GM04504 (cell line): ENCODE data around the gene TRIM65.
"Not testable (repeated sequence)": the region's sequence is repeated elsewhere in the genome, so short reads cannot be mapped to it uniquely, and the experiment has no call there.

Experiments used
- DNase-seq: peaks from one replicate; pipeline ENCODE4 v3.0.0-alpha.2; 2012; ENCODE audit warnings: low read depth

TRIM65 gene

DNA sequence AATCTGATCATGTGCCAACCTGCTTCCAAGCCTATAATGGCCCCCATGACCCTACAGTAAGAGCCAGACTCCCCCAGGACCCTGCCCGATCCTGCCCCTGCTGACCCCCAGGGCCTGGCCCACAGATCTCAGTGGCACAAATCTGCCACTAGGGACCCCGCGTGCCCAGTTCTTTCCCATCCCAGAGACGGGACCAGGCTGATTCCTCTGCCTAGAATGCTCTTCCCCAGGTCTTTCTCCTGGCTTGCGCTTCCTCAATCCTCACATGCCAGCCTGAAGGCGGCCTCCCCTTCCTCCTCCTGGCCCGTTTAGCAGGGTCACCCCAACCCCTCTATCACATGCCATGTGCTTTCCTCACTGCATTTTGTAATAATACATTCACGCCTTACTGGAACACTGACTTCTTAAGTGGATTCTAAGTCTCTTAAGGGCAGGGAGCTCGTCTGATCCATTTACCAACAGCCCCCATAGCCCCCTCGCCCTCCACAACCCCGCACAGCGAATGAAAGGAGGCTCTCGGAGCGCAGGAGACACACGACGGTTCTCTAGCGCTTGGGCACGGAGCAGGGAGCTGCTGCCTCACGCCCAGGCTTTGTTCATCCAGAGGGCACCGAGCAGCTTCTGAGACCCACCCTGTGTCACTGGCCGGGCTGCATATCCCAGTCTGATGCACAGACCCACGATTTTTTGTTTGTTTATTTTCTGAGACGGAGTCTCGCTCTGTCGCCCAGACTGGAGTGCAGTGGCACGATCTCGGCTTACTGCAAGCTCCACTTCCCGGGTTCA, 1.2 kb downstream of the TRIM65 start:
- DNase-seq = no peak

DNA sequence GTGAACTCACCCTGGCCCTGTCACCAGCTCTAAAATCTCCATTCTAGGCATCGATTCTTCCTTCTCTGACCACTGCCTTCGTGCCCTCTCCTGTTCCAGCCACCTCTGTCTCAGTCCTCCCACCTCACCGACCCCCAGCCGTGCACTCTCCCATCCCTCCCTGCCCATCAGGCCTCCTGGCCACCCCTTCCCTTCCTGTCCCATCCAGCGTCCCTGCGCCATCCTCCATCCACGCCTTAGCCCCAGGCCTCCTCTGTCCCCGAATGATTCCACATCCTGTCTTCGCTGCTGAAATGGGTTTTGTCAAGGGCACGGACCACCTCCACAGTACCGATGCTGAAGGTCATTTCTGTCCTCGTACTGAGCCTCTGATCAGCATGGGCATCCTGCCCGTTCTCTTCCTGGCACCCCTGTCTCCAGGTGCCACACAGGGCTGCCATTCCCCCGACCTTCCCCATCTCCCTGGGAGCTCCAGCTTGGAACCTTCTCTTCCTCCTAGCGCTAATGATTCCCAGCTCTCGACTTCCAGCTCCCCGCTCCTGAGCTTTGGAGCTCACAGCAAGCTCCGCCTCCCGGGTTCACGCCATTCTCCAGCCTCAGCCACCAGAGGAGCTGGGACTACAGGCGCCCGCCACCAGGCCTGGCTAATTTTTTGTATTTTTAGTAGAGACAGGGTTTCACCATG, 2.6 kb downstream of the TRIM65 start:
- no peak for DNase-seq

DNA sequence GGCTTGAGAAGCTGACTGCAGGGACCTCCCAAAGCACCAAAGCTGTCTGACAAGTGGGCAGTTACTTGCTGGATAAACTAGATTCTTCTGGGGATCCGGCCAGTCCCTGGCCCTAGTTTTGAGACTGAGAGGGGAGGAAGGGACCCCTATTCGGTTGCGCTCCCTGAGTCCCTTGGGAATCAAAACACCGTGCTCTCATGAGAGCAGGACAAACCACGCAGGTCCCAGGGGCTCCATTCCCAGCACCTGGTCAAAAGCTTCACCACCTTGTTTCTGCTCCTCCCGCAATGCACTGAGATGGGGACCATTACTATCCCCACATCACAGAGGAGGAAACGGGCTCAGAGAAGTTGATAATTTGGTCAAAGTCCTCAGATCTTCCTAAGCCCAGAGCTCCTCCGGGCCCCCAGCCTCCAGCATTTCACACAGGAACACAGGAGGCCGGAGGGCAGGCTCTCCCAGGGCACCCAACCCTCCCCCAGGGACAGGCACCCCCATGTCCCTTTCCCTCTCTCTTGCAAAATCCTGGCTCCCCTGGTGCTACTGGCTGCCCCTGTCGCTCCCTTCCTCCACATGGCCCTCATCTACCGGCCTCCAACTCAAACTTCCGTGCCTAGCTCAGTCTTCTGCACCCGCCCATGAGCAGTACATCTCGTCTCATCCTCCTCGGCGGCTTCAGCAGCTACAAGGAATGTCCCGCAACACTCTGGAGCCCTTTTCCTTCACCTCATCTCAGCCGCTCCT, 3.3 kb downstream of the TRIM65 start:
- DNase-seq = no peak

DNA sequence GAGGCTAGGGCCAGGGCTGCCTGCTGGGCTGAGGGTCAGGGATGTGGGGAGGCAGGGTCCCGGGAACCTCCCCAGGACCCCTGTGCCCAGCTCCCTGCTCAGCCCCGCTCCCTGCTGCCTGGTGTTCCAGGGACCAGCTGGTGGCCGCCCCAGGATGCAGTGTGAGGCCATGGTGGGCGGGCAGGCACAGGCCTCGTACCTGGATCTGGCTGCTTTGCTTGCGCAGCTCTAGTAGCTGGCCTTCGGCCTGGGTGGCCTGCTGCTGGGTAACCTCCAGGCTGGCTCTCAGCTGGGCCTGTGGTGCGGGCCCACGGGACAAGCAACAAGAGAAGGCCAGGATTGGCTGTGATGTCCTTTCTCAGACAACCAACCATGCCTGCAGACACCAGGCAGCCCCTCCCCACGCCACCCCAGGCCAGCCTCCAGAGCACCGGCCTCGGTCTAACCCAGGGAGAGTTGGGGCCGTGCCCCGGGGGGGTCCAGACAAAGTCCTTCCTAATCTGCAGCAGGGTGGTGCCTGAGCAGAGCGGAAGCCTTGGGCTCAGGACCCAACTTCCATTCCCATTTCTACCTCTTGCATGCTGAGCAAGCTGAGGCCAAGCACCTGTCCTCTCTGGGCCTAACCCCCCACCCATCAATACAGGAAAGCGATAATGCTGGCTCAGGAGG, 4.1 kb downstream of the TRIM65 start:
- no peak for DNase-seq

DNA sequence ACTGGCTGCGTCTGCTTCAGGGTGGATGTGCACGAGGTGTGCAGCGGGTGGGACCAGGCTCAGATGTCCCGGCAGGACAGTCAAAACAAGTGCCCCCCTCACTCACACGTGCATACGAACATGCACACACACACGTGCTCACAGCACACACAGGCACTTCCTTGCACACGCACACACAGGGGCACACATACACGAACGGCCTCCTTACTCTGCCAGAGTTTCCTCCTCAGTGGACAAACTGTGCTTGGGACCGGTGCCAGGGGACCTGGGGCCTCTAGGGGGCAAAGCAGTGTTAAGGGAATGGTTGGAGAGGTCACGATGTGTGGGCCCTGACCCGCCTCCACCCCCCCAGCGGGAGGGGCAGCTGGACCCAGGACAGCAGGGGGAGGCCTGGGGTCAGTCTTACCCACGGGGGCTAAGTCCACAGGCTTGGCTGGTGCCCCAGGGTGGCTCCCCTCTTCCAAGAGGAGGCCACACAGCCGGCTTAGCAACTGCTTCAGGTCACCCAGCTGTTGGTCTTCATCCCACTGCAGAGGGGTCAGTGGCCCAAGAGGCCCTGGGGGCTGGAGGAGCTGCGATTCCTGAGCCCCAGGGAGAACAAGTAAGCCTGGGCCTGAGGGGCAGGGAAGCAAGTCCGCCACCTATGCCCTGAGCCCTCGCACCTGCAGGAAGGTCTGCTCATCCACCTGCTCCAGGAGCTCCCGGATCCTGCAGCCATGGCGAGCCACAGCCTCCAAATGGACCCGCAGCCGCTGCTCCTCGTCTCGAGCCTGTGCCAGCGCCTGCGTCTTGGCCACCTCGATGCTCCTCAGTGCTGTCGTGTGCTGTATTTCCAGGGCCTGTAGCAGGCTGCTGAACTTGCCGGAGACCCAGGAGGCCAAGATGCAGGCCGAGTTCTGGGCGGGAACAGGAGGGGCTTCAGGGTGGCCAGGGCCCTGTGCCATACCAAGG, 4.9 kb downstream of the TRIM65 start:
- no peak for DNase-seq

DNA sequence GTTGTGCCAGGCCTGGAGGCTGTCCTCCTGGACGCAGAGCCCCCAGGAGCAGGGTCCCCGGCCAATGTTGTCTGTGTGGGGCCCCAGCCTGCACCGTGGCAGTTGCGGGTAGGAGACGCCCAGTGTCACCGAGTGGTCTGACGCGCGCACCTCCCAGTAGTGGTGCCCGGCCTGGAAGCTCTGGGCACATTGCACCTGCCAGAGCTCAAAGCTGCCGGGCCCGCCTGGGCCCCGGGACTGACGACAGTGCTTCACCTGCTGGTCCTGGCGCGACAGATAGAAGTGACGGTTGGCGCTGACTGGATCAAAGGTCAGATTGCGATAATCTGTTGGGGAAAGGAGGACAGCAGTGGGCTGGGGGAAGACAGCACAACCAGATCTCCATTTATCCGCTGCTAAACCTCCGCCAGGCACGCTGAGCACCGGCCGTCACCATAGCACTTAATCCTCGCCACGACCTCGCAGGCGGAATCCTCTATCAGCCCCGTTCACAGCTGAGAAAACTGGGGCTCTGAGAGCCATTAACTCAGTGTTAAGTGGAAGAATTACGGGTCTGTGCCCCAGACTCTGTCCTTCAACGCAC, 5.6 kb downstream of the TRIM65 start:
- DNase-seq = no peak

DNA sequence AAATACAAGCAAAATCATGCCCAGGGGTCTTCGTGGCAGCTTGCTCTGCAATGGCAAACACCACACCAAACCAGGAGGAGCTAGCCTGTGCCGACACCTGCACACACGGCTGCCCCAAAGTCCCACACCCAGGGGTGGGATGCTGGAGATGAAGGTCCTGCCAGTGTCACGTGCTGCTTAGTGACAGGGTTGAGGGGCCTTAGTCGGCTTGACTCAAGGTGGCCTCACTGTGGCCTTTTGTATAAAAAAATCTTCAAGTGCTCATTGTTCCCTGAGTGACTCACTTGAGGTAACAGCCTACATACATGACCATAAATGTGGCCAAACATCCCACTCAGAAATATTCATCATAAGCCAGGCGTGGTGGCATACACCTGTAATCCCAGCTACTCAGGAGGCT, 7.3 kb downstream of the TRIM65 start:
- DNase-seq = no peak

DNA sequence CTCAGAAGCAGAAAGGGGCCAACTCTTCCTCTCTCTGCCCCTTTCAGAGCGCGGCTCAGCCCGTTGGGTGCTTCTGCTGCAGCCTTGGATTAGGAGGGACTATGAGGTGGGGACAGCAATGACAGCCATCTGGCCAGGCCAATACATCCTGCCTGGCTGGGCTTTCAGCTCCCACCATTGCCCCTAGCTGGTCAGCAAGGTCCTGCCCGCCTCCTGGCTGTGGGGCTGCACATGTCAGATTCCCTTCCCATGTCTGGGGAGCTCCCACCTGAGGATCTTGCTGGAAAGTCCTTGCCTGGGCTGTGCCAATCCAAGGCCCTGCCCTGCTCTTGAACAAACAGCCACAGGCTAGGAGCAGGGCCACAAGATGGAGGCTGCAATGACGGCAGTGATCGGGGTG, 8.3 kb downstream of the TRIM65 start:
- DNase-seq = no peak

DNA sequence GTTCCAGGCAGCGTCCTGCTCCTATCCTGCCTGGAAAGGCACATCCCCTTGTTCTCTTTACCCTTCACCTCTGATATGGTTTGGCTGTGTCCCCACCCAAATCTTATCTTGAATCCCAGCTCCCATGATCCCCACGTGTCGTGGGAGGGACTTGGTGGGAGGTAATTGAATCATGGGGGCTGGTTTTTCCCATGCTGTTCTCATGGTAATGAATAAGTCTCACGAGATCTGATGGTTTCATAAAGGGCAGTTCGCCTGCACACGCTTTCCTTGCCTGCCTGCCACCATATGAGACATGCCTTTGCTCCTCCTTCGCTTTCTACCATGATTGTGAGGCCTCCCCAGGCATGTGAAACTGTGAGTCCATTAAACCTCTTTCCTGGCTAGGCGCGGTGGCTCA, 10.9 kb downstream of the TRIM65 start:
- DNase-seq = not testable (repeated sequence)

DNA sequence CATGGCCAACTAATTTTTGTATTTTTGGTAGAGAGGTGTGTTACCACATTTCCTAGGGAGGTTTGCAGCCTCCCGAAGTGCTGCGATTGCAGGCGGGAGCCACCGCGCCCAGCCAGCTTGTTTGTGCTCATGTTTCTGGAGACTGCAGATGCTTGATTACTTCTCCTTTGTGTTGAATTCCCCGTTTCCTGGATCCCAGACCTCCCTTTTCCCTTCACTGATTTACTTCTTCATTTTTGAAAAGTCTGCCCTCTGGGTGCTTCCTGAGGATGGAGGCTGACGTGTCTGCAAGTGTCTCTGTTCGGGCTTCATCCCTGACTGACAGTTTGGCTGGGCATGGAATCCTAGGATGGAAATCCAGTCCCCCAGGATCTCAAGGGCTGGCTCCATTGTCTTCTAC, 11.3 kb downstream of the TRIM65 start:
- DNase-seq = no peak

DNA sequence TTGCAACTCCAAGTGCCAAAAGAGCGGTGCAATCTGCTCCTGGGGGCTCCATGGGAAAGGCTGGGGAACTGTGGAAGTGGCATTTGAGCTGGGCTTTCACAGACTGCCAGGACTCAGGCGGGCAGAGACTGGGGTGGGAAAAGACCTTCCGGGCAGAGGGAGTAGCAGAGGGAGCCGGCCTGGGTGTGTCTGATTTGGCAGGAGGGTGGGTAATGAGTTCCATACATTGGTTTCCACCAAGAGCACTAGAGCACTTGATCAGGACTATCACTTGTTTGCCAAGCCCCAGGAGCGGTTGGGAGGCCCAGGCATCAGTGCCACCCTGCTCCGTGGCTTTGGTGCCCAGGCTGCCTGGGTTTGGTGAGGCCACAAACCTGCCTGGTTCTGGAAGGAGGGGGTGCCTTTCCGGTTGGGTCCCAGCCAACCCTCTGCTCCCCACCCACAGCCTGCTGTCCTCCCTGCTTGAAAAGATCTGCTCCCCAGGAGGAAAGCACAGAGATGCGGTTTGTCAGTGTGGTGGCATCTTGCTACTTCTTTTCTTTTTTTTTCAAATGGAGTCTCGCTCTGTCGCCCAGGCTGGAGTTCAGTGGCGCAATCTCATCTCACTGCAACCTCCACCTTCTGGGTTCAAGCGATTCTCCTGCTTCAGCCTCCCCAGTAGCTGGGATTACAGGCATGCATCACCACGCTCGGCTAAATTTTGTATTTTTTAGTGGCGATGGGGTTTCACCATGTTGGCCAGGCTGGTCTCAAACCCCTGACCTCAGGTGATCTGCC, 14.9 kb downstream of the TRIM65 start:
- DNase-seq = no peak

DNA sequence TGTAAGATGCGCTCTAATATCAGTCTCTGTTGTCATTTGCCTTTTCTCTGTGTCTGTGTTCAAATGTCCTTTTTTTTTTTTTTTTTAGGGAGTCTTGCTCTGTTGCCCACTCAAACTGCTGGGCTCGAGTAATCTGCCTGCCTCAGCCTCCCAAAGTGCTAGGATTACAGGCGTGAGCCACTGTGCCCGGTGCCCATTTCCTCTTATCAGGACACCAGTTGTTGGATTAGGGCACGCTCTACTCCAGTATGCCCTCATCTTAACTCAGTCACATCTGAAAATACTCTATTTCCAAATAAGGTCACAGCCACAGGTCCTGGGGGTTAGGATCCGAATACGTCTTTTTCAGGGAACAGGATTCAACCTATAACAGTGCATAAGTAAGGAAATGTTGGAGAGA, 16.5 kb downstream of the TRIM65 start:
- no peak for DNase-seq

DNA sequence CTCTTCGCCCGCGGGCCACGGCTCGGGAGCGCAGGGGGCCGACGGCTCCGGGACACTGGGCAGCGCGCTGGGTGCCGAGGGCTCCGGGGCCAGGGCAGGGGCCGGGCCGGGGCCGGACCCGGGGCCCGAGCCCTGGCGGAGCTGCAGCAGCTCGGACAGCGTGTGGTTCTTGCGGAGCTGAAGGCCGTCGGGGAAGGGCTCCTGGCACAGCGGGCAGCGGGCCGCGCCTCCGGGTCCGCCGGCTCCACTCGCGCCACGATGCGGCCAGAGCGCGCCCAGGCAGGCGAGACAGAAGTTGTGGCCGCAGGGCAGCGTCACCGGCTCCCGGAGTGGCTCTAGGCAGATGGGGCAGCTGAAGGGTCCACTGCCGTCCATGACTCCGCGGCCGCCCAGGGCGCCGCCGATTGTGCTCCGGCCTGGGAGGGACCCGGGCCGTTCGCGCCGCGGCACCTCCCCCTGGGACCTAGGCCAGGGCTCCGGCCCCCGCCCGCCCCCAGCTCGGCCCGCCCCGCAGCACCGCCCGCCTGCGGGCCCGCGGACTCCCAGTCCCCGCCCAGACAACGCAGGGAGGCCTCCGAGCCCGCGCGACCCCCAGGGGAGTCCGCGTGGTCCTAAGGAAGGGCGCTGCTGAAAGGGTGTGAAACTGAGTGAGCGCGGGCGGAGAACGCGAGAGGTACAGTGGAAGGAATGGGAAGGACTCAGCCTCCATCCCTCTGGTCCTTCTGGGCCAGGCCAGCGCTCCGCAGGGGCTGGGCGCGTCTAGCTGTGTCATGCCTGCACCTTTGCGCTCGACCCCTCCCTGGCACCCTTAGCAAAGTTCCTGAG, 18.4 kb downstream of the TRIM65 start, which contains the start of gene TRIM47:
TRIM47 (minus strand) TSS at position 408 of the 825 bp plus-strand sequence; CDS start at position 375, 33 bp downstream.
- no peak for DNase-seq

DNA sequence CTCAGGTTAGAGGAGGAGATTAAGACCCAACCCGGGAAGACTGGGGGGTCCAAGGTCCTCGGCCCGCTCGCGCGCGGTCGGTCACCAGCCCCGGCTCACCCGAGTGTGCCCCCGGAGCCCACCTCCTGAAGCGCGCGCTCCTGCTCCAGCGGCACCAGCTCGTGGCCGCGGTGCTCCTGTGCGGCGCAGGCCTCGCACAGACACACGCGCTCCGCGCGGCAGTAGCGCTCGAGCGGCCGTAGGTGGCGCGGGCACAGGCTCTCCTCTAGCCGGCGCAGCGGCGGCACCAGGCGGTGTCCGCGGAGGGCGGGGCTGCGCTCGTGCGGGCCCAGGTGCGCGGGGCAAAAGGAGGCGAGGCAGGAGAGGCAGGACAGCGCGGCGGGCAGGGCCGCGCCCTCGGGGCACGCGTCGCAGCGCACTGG, 19.0 kb downstream of the TRIM65 start:
- DNase-seq = no peak

DNA sequence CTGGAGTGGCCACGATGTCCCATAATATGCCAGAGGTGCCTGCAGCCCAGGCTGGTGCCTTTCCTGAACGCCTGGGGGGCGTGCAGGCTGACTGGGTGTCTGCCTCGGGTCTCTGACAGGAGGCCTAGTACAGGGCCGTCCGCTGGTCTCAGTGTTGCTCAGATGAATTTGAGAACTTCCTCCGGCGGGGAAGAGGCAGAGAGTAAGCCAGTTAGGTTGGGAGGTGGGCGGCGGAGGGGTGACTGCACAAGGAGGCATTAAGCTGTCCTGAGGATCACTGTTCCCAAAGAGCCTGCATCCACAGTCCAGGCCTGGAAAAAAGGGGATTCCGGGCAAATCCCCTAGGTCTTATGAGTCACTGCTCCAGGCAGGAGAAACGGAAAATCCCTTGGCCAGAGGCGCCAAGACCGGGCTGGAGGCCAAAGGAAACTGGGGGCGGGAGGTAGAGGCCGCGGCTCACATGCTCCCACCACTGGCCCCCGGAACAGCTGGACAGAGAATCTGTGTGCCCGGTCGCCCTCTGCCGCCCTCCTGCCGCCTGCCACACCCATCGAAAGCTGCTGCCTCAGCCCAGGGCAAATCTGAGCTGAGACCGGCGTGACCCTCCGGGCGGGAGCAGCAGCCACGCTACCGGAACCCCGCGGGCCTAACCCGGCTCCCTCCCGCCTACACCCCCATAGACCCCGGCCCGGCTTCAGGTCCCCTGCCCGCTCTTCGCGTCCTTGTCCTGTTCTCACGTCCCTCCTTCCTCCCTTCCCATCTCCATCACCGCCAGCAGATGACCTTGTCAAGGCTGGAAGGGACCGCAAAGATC, 19.6 kb downstream of the TRIM65 start:
- DNase-seq = peak; percentile 84

DNA sequence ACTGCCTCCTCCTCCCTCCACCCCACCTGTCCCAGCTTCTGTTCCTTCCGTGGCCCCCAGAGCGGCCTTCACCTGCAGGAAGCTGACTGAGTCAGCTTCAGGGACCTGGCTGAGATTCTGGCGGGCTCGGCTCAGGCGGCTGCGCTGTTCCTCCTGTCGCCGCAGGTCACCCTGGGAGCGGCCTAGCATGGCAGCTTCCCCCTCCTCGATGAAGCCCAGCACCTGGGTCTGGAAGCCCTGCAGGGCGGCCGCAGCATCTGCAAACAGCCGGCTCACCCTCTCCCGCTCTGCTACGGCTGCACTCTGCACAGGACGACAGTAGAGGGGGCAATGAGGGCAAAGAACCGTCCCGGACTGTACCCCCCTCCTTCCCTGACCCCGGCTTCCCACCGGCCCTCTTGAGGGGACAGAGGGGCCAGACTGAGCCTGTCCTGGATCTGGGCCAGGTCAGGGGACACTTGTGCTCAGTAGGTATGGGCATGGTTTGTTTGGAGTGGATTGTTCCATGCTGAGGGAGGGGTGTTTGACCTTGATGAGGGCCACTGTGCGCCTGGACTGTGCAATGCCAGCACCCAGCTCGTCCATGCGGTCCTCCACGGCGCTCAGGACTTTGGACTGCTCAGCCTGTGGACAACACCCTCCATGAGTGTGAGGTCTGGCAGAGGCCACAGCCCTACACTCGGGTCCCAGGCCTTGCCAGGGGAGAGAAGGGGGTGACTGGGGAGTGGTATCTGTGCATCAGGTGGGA, 20.4 kb downstream of the TRIM65 start:
- DNase-seq = no peak

DNA sequence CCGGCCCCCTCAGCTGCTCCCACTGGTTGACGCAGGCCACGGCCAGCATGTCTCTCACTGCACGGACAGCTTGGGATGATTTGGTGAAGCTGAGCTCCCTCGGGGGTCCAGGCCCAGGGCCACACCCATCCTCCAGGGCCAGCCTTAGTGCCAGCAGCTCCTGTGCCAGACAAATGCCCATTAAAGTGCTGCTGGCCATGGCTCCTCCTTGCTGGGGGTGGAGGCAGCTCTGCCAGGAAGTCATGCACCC, 20.9 kb downstream of the TRIM65 start:
- no peak for DNase-seq
